HG02763 (cell line): ENCODE data around the gene ORC2.
"Not testable (repeated sequence)": the region's sequence is repeated elsewhere in the genome, so short reads cannot be mapped to it uniquely, and the experiment has no call there.

Experiments
- ATAC-seq: cut with Tn5 transposase; IDR thresholded peaks from one replicate; pipeline ENCODE4 v1.9.1; 2021; ENCODE audit warnings: mild to moderate bottlenecking, moderate library complexity; ENCODE audit not compliant: unreplicated experiment

Gene ORC2

DNA sequence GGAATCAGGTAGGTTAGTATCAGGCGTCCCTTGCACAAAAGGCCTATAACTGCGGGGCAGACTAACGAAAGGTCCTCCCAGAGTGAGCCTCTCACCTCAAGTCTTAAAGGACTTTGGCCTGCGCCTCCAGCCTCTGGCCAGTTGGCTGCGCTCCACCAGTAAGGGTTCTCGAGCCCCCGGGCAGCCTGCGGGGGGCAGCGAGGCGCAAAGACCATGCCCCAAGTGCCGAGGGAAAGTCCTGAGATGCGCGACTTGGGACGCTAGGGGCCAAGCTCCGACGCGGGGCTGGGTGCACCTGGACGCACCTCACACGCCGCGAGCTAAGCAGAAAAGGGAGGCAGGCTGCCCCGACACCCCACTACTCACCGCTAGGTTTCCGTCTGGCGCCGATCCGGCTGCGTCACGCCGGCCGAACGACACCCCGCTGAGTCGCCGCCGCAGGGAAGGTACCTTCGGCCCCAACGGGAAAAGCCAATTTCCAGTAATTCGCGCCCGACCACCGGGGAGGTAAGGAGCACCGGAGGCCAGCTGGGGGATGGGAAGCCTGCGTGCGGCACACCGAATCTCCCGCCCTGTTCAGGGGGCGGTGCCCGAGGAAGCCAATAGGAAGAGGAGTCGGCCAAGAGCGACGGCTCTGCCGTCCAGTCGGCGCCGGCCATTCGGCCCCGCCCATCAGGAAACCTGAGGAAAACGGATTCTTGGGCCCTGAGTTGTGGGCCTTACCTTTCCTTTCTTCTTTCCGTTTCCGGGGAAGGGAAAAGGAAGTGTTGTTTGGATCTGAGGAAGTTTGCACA is at the start of gene ORC2:
TSS of gene ORC2 (minus strand) at position 537 of the 794 bp plus-strand sequence. CDS start 5,537 bp downstream, outside the sequence.
- ATAC-seq: peak; percentile 93

DNA sequence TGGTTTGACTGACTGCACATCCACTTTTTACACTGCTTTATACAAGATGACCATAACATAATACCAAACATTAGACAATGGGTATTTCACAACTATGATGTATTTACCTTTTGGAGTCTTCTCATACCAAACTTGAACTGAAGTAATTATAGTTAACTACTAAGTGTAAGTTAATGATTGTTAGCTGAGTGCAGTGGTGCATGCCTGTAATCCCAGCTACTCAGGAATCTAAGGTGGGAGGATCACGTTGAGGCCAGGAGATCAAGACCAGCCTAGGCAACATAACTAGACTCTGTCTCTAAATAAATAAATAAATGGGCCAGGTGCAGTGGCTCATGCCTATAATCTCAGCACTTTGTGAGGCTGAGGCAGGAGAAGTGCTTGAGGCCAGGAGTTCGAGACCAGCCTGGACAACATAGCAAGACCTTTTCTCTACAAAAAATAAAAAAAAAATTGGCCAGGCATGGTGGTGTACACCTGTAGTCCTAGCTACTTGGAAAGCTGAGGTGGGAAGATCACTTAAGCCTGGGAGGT is 44.9 kb upstream of the ORC2 start:
- ATAC-seq: no peak

DNA sequence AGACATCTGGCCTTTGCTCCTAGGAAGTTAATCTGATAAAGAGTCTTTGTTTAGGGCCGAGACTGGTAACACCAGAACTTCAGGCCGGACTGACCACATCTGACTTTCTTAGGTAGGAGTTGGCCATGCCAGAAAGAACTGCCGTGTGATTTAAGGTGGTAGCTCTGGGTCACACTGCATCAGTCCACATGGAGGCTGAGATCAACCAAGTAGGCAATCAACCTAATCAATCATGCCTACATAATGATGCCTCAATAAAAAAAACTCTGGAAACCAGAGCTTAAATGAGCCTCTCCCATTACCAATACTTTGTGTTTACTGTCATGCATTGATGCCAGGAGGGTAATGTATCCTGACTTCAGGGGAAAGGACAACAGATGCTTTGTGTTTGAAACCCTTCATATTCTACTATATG is 44.1 kb upstream of the ORC2 start:
- ATAC-seq: no peak

DNA sequence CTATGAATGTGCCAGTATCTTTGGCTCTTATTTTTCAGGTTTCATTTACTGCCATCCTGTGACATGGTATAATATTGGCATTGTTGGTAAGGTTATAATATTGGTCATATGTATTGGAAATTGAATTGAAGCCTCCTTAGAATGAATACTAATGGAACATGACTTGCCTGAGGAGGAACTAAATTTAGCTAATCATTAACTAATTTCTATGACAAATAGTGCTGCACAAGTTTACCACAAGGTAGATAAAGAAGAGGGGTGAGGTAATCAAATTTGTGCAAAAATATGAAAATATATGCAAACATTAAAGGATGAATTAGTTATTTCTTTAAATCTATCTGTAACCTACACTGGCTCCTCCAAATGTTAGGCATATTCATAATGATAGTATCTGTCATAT is 43.2 kb upstream of the ORC2 start:
- ATAC-seq: no peak

DNA sequence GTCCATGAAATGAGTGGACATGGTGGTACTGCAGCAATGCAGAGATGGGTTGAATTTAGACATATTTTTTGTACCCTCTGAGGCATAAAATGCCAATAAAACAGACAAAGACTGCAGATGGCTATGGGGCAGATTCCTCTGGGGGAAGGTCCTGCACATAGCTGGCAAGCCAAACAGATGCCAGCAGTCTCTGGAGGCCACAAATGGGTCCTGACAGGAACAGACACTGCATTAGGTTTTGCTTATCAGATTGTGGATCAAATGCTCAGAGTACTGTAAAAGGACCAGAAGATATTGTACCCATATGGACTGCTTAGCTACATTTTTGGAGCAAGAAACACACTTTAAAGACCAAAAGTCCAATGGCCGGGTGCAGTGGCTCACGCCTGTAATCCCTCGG is 40.9 kb upstream of the ORC2 start:
- no peak for ATAC-seq

DNA sequence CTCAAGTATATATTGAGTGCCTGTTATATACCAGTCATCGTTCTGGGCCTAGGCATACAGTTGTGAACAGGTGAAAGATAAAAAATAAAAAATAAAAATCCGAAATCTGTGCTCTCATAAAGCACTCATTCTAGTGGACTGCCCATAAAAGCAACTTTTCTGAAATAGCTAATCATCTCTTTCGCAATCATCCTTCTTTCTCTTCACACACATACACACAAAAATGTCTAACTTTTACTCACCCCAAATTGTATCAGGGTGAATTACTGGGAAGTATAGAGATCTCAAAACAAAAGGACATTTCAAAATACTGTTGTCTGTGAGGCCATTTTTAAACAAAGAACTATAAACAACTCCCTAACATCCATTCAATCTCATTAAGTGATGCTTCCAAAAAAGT is 29.6 kb upstream of the ORC2 start:
- no peak for ATAC-seq

DNA sequence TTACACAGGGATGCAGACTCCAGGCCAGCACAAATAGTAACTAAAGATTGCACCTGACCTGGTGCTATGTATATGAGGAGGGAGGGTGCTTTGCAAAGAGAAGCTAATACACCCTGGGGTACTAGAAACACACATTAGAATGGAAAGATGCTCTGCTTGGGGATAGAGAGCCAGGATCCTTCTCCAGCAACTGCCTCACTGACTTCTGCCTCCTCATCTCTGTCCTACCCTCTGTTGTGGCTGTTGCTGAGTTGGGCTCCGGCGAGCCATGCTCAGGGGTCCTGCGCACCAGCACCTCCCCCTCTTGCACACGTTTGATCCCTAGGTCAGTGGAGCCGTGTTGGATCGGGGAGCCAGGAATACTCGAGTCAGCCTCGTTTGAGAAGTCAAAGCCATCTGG is 23.7 kb upstream of the ORC2 start:
- no peak for ATAC-seq

DNA sequence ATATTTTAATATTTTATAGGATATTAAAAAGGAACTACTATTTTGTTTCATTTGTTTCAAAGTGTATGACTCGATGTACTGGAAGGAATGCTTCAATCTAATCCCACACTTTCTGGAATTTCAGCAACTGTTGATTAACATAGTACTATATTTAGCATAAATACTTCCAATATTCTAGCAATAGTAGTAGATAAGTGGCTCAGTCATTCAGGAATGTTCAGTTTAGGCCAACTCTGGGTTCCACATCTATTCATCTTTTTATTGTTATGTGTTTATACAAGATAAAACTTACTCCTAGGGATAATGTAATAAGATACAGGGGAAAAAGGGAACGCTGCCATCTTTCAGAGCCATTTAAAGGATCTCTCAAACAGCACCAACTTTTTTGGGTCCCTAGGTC is 22.3 kb upstream of the ORC2 start:
- ATAC-seq: no peak

DNA sequence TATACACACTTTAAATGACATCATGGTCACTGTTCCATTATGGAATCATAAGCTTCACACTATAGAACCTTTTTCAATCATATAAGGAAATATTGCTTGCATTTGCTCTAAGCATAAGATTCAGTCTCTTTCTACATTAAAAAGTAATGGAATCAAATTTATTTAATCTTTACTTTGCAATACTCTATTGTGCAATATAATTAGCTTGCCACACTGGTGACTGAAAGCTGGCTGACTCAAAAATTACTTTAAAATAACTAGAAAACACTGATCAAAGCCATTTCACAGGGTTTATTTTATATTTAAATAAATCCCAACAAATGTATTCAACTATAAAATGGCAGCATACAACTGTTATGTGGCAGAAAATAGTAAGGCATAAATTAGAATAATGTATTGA is 13.2 kb upstream of the ORC2 start:
- ATAC-seq: no peak

DNA sequence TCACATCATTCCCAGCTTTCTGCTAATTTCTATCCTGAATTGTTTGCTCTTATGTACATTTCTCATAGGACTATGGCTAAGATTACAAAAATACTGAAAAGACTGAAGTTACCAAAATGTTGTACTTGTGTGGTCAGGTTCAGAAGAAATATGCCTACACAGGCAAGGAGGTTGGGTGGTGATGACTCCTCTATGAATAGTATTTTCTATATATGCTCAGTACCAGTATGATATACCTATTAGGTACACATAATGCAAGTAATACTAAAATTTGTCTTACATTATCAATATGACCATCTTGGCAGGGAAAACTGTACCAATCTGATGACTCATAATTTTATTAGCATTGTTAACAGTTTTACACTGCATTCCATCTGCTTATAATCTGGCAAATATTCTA is 12.2 kb upstream of the ORC2 start:
- ATAC-seq: no peak

DNA sequence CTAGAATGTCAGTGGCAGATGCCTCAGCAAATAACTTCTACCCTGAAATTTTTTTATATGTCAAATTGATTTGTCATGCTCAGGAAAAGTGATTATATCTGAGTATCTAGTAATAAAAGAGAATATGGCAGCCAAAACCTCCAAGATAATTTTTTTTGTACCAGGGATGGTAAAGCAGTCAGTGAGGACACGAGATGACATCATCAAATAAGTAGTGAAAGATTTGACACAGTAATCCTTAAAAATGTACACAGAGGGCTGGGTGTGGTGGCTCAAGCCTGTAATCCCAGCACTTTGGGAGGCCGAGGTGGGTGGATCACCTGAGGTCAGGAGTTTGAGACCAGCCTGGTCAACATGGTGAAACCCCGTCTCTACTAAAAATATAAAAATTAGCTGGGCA is 6.6 kb upstream of the ORC2 start:
- ATAC-seq: not testable (repeated sequence)

DNA sequence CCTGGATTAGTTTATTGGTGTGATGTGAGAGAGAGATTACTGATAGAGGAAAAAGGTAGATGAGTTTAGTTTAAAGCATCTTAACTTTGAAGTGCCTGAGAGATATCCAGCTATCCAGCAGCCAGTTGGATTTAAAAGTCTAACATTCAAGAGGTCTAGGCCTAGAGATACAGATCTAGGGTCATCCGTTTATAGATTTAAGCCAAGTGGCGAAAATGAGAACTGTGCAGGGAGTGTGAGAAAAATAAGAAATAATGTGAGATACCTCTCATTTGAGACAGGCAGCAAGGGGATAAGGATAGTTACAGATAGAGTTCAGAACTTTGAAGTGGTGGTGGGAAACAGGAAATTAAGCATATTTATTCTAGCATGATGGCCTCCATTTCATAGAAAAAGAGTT is 5.3 kb upstream of the ORC2 start:
- no peak for ATAC-seq

DNA sequence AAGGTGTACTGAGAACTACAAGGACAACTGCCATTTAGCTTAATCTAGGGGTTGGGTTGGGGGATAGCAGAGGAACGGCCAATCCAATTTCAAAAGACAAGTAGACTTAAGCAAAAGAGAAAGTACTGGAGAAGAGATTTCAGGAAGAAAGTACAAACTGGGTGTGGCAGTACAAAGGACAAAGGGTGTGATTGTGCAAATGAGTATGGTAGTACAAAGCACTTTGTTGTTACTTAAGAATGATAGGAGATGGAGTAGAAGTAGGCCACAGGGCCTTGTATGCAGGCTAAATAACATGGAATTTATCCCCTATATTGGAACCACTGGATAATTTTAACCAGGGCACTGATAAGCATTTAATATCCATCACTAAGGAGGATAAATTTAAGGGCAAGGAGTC is 4.7 kb upstream of the ORC2 start:
- no peak for ATAC-seq

DNA sequence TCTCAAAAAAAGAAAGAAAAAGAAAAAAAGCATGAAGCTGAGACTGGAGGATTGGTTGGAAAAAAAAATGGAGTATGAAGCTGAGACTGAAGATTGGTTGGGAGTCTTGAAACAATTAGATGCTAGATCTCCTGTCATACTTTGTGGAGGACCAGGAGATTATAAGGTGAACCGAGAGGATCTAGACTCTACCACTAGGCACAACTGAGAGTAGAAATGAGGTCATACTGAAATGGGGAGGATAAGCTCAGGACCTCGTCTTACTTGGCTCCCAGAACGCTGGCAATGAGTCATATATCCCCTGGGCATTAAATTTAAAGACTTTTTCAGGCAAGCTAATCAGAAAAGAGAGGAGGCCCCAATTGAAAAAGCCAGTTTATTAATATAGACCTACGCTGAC is 3.3 kb upstream of the ORC2 start:
- no peak for ATAC-seq

DNA sequence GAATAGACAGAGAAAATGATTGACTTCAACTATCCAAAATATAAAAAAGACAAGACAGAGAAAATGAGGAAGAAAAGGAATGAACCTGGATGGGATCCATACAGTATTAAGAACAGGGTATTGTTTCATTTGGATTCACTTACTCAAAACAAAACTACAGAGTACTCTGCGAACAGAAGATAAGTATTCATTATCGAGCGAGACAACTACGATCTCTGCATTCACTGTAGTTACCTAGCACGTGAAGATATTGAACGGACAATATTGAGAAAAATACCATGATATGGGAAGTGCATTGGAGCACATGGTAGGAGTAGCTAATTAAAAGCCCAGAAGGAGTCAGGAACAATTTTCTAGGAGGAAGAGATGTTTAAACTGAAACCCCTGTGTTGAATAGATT is 1.0 kb upstream of the ORC2 start:
- ATAC-seq: no peak

DNA sequence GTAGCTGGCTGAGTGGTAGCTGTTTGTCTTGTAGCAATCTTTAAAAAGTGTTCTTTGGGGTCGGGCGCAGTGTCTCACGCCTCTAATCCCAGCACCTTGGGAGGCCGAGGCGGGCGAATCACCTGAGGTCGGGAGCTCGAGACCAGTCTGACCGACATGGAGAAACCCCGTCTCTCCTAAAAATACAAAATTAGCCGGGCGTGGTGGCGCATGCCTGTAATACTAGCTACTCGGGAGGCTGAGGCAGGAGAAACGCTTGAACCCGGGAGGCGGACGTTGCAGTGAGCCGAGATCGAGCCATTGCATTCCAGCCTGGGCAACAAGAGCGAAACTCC is 425 bp upstream of the ORC2 start:
- ATAC-seq: not testable (repeated sequence)

DNA sequence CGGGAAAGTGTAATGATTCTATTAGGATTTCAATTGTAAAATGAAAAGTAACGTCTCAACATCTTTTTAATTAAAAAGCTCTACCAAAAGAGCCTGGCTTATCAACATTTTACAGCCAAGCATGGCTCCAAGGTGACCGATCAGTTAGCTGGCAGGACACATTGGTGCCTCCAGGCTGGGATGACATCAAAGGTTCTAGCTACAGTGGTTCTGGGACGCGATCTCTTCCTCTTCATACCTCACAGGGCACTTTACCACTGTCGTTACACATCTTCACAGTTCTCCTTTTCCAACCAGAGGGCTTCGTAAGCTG is 693 bp downstream of the ORC2 start:
- peak; percentile 11 for ATAC-seq

DNA sequence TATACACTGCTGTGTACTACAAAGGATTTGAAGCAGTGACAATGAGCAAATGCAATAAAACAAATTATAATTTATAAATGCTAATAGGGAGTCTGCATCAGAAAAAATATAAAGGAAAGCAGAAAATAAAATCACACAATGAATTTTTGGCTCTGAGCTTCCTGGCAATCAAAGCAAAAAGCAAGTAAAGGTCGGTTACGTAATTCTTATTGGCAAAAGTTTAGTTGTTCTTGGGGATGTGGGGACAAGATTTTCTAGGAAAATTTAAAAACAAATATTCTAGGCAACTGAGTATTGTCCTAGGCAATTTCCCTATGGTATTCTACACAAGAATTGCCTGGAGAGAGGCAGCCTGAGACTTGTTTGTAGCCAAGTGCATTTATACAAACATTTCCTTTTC is 1.8 kb downstream of the ORC2 start:
- no peak for ATAC-seq

DNA sequence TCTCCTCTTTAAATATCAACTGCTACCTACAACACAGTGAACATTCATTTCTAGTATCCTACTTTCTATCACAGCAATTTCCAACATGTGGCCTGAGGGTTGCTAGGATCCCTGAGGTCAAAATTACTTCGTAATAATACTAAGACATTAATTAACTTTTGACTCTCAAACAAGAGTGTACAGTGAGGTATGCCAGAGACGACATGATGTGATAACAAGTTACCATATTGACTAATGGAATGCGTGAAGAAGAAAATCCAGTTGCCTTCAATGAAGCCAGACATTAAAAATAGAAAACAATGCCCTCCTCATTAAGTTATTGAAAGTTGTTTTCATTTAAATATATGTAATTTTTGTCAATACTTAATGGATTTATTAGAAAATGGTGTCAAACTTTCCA is 13.1 kb downstream of the ORC2 start:
- ATAC-seq: no peak

DNA sequence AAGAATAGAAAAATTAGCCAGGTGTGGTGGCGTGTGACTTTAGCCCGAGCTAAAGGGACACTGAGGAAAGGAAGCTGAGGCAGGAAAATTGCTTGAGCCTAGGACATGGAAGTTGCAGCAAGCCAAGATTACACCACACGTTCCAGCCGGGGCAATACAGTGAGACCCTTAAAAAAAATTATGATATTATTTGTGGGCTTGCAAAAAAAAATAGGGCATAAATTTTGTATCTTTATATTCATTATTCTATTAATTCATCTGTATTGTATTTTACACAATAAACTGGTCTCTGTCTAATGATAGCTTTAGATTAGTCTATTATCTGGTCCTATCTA is 18.1 kb downstream of the ORC2 start:
- no peak for ATAC-seq

DNA sequence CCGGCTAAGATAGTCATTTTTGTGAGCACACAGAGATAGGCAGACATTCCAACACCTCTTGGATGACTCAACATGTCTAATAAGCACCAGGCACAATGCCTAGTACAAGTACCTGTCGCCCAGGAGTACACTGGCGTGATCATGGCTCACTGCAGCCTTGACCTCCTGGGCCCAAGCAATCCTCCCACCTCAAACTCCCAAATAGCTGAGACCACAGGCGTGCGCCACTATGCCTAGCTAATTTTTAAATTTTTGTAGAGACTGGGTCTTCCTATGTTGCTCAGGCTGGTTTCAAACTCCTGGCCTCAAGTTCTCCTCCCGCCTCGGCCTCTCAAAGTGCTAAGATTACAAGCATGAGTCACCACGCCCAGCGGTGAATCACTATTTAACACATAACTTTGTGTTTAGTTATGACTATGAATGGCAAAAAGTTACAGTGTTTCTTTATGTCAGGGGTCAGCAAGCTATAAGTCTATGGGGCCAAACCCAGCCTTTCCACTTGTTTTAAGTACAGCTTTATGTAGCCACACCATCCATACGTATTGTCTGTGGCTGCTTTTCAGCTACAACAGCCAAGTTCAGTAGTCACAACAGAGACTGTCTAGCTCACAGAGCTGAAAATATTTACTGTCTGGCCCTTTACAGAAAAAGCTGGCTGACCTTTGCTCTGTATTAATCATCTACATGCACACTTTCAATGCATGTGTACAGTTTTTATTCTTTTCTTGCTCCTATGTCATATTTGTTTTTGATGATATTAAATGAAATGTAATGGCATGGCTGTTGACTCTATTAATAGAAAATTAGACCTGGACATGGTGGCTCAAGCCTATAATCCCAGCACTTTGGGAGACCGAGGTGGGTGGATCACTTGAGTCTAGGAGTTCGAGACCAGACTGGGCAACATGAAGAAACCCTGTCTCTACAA is 18.7 kb downstream of the ORC2 start:
- ATAC-seq: no peak

DNA sequence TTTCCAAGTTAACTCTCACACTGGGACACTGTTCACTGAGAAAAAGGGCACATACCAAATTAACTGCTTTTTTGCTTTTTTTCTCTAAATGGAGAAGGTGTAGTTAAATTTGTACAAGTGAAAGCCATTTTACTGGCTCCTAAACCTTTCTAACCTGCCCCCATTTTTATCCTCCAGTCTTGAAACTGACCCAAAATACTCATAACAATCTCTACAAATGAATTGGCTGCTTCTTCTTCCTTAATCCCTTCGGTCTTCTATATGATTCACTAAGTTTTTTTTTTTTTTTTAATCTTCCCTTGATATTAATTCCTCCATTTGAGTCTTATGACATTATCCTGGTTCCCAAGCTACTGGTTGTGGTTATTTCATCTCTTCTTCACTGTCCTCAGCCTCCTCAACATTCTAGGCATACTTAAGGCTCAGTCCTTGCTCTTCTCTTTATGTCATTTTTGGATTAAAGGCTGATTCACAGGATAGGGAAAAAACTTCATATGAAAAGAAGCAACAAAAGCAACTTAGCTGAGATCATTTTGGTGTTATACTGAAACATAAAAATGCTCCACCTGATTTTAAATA is 19.8 kb downstream of the ORC2 start:
- ATAC-seq: no peak
